Neural progenitor cell (in vitro differentiated cells): Measurements from ENCODE around the gene SLFN14.

Source experiments
- CTCF ChIP-seq: fragments of 200-600 bp; sonication (generic); IDR thresholded peaks from 2 replicates; pipeline ENCODE4 v1.5.1; 2017; ENCODE audit warnings: antibody characterized with exemption, mild to moderate bottlenecking
- EZH2 ChIP-seq: fragments of 200-600 bp; sonication (generic); IDR thresholded peaks from 2 replicates; pipeline ENCODE4 v1.6.1; 2017; ENCODE audit warnings: antibody characterized with exemption, mild to moderate bottlenecking, moderate library complexity

GRCh38 chr17:35588196-35588920, 27.7 kb upstream of the SLFN14 start:
- TF ChIP-seq CTCF (no peak), EZH2 (no peak)
